ENCODE measurements around the gene EIF4G1.

EIF4G1 gene

DNA sequence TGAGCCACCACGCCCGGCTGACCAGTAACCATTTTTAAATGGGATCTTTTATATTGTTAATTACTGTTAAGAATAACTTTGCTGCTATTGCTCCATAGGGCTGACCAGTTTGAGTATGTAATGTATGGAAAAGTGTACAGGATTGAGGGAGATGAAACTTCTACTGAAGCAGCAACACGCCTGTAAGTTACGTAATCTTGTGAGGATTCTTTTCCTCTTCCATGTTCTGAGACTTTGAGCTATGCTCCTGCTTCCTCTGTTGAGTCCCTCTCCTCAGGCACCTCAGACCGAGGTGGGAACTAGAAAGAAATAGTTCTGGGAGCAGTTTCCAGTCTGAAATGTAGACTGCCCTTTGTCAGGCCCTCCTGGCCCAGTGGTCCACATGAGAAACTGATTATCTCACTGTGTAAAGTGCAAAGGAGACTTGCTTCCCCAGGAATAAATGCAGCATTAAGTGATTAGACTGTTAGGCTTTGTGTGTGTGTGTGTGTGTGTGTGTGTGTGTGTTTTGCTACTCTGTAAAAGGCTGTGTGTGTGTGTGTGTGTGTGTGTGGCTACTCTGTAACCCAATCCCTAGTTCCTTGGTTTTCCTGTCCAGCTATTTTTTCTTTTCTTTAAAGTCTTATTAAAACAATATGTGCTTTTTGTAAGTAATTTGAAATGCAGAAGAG lies 52.3 kb downstream of the EIF4G1 start:
- DNase-seq (ENCODE audit: low read depth) = peak; percentile 72

DNA sequence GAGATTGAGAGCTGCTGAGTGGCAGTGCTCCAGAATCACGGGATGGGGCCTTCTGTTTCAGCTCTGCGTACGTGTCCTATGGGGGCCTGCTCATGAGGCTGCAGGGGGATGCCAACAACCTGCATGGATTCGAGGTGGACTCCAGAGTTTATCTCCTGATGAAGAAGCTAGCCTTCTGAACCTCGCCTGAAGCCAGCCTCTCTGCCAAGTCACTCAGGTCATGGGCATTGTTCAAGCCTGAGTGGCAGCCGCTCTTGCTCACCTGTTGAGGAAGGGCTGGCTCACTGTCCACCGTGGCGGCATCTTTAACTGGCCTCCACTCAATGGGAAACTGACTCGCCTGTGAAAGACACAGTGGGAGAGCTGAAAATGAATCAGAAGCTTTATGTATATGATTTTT lies 53.7 kb downstream of the EIF4G1 start:
- DNase-seq (ENCODE audit: low read depth) = no peak

- DNase-seq (ENCODE audit: low read depth) = peak; percentile 71
Measured at GRCh38 chr3:184368586-184369183, 54.3 kb downstream of the EIF4G1 start.

DNA sequence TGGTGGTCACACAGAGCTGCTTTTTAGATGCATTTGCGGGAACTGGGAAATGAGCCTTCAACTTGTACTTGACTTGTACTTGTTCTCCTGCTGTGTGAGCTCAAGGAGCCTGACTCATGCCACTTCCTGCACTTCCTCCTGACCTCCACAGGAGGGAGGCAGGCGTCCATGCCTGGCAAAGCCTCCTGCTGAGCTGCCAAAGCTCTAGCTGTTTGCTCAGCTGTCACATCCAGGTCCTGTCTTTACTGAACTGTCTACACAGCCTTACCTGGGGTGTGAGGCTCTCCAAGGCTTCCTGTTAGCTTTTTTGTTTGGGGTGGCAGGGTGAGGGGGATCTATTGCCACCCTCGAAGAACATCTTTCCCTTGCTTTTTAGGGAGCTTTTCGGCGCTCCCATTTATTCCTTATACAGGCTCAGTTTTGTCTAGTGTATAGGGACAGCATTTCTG lies 57.2 kb downstream of the EIF4G1 start:
- peak; percentile 91 for DNase-seq (ENCODE audit: low read depth)

DNA sequence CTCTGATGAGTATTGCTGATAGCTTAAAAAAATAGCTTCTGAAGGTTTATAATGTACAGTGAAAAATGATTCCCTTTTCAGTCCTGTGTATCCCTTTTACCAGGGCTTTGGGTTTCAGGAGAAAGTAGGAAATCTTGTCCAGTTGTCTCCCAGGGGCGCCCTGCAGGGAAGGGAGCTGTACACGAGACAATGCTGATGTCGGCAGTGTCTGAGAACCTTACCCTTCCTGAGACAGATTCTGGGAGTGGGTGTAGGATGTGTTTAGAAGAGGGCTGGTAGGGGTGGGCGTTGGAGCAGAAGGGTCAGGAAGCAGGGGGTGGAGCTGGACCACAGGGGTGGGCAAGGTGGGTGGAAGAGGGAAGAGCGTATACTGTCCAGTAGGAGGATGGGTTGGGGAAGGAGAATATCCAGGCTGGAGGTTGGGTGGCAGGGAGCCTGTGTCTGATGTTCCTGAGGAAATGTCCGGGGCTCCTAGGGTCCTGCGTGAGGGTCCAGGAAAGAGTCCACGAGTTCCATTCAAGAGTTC lies 58.0 kb downstream of the EIF4G1 start:
- DNase-seq (ENCODE audit: low read depth) = no peak

GRCh38 chr3:184372911-184373310 lies 58.5 kb downstream of the EIF4G1 start:
- DNase-seq (ENCODE audit: low read depth) = no peak

DNA sequence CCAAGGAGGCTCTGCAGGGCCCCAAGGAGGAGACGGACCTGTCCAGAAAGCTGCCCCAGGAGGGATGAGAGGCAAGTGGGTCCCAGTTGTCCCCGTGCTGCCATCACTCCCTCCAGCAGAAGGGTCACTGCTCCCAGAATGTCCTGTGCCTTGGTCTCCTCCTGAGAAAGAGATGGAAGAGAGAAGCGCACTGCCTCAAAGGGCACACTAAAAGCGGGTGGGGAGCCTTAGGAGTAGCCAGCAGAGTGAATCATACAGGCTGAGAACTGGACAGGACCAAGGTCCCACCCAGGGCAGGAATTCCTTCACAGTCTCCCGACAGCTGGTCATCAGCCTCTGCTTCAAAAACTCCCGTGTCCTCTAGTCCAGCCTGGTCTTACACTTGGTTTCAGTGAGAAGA lies 59.0 kb downstream of the EIF4G1 start:
- peak; percentile 14 for DNase-seq (ENCODE audit: low read depth)

DNA sequence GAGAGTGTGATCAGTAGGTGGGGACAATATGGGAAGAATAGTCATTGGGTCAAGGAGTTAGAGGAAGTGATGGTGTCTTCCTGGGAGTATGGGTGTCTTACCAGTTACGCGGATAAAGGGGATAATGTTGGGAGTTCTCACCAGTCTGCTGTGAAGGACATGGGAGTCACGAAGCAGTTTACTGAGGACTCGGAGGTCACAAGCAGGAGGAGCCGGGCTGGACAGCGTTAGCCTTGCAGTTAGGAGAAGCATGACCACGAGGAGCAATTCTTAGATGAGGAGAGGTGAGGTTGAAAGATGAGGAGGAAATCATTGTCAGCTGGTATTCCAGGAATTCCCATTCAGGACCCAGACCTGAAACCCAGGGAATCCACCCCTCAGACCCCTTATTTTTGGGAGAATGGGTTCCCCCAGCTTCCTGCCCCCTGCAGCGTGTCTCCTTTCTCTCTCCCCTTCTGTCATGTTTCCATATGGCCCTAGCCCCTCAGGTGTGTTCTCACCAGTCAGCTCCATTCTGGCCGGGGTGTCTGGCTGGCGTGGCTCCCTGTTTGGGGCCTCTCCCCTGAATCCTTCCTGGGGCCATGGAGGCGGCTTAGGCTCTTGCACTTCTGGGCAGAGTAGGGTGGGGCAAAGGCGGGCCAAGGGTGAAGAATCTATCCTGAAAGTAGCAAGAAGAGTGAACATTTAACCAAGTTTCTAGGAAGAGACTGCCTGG lies 61.5 kb downstream of the EIF4G1 start:
- DNase-seq (ENCODE audit: low read depth) = no peak

- DNase-seq (ENCODE audit: low read depth) = no peak
Measured at GRCh38 chr3:184377374-184377773, 63.0 kb downstream of the EIF4G1 start.

- no peak for DNase-seq (ENCODE audit: low read depth)
Measured at GRCh38 chr3:184377882-184378445, 63.6 kb downstream of the EIF4G1 start, which contains the start of gene THPO. TSS of gene THPO (minus strand) at chr3:184378207. CDS start at chr3:184376259, 1,948 bp downstream.

DNA sequence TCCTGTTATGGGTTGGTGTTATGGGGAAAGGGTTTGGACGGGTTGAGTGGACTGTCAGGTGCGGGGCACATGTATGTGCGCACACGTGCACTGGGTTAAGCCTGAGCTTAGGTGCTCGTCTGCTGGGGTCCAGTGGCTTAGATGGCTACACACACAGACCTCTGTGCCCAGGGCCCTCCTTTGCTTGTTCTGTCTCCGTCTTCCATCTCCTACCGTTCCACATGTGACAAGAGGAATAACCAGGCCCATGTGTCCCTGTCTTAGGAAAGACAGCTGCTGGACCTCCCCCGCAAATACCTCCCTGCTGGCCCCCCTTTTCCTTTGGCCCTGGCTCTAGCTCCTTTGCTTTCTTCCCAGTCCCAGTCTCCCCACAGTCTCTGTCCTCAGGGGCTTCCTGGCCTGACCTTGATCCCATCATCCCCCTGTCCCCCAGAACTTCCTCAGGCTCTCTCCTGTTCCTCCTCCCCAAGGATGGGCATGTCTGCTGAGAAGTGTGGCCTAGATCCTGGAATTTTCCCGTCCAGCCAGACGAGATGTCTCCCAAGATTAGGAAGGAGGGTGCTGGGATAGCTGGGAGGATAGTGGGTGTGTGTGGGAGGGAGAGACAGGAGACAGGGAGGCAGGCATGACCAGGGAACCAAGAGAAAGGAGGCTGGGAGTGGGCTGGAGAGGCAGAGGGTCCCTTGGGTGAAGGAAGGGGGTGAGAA lies 64.4 kb downstream of the EIF4G1 start:
- no peak for DNase-seq (ENCODE audit: low read depth)

- no peak for DNase-seq (ENCODE audit: low read depth)
Measured at GRCh38 chr3:184379358-184380184, 65.2 kb downstream of the EIF4G1 start, which contains the start of gene CHRD. TSS of gene CHRD (plus strand) at chr3:184380054. CDS start at chr3:184380319, 265 bp downstream.

- DNase-seq (ENCODE audit: low read depth) = peak; percentile 25
Measured at GRCh38 chr3:184380185-184380626, 65.8 kb downstream of the EIF4G1 start.

DNA sequence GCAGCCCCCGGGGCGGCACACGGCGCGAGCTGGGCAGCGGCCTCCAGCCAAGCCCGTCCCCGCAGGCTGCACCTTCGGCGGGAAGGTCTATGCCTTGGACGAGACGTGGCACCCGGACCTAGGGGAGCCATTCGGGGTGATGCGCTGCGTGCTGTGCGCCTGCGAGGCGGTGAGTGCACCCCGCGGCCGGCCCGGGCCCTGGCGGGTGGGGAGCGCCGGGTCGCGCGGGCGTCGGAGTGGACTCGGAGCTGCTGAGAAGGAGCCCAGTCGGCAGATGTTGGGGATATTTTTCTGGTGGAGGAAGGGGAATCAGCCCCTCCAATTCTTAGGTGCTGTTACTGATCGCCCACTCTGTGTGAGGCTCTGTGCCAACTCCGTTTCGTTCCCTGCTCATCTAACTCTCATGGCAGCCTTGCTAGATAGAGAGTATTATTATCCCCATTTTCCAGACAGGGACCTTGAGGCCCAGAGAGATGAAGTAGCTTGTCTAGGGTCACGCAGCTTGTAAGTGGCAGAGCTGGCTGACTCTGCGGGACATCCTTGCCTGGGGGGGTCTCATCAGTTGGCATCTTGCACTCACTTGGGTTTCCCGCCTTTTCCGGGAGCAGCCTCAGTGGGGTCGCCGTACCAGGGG lies 66.3 kb downstream of the EIF4G1 start:
- no peak for DNase-seq (ENCODE audit: low read depth)

GRCh38 chr3:184381261-184382224 lies 67.1 kb downstream of the EIF4G1 start:
- DNase-seq (ENCODE audit: low read depth) = no peak

DNA sequence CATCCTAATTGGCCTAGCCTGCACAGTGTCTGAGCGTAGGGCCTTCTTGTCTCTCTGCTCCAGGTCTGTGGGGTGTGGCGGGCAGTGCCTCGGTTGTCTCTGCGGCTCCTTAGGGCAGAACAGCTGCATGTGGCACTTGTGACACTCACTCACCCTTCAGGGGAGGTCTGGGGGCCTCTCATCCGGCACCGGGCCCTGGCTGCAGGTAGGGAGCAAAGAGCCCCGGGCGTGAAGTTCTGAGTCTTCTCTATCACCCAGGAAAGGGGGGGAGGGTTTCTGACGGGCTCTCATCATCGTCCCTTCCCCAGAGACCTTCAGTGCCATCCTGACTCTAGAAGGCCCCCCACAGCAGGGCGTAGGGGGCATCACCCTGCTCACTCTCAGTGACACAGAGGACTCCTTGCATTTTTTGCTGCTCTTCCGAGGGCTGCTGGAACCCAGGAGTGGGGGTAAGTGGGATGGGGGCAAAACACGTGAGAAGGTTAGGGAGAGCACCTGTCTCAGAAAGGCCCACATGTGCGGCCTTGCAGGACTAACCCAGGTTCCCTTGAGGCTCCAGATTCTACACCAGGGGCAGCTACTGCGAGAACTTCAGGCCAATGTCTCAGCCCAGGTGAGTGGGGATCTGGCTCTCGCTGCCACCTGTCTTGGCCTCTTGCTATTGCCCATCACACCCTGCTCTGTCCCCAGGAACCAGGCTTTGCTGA lies 68.1 kb downstream of the EIF4G1 start:
- DNase-seq (ENCODE audit: low read depth) = no peak

DNA sequence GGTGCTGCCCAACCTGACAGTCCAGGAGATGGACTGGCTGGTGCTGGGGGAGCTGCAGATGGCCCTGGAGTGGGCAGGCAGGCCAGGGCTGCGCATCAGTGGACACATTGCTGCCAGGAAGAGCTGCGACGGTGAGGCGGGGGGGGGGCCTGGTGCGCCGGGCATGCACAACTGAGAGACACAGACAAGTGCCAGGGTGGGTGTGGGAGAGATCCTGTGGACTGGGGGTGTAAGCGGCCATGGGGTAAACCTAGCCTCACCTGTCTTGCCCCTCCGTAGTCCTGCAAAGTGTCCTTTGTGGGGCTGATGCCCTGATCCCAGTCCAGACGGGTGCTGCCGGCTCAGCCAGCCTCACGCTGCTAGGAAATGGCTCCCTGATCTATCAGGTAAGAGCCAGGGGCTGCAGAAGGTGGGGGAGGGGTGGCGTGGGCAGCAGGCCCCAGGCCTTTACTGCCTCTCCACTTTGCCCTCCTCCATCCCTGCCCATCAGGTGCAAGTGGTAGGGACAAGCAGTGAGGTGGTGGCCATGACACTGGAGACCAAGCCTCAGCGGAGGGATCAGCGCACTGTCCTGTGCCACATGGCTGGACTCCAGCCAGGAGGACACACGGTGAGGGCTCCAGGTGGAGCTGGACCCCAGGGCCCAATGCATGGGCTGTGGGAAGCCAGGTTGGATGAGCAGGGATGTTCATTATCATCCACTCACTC lies 68.8 kb downstream of the EIF4G1 start:
- DNase-seq (ENCODE audit: low read depth) = no peak

- no peak for DNase-seq (ENCODE audit: low read depth)
Measured at GRCh38 chr3:184384342-184384741, 69.9 kb downstream of the EIF4G1 start.

All from iris pigment epithelial cell (primary cell).